ENCODE measurements around the gene TST. TPM values are rescaled to one million over a fixed set of nuclear protein-coding genes. Genes with fewer than 3 reads are reported as not detected.

The TST gene
- total and polyA plus RNA-seq, 3 experiments from 2014 or later: 0.75 to 5.1 (median 3.7) TPM

DNA sequence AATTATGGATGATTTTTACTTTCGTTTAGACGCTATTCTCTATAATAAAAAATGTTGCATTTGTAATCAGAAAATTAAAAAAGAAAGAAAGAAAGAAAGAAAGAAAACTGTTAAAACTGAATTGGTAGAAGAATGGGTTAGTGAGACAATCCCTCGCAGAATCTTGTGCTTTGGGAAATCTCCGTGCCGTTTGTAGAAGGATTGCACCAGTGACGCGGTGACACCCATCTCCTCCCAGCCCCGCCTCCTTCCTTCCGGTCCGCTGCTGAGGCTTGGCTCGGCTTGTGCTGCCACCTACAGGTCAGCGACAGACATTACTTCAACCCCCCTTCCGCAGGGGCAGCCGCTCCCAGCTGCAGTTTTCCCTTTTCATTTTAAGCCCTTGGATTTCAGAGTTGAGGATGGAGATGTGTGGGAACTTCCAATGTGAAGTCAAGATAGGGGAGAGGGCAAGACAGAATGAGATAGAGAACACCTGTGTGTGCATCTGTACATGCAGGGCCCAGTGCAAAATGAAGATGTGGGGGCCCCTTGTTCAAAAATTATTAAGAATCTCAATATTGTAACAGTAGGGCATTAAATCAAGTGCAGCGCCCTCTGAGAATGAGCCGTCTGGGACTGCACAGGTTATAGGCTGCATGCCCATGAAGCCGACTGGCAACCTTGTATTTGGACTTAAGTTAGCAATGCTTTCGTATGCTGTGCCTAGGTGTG, 41.1 kb downstream of the TST start:
- peak overlapping the region; percentile 76 for H3K4me3 ChIP-seq (ENCODE audit: low read length)
- H3K36me3 Mint-ChIP-seq: peaks cover 0 to 3% (median 0%) of the 10 kb centered on the region in 3 donors
- H3K27me3 ChIP-seq (ENCODE audit: insufficient read depth, low read length, poor library complexity, severe bottlenecking): no peaks in the 10 kb centered on the region
- no peaks in the 10 kb centered on the region for H3K9me3 ChIP-seq (ENCODE audit: low read length)
- H3K36me3 ChIP-seq (ENCODE audit: insufficient read depth, low read length): no peaks in the 10 kb centered on the region
- H3K4me1 ChIP-seq (ENCODE audit: insufficient read depth, low read length): peaks cover 11% of the 10 kb centered on the region
- ChIA-PET CTCF (interaction anchor here (0.5 to 3.8 kb wide), 26 partner anchors 8 to 327 kb away, joined by 3 to 22 read pairs (median 4); partner anchors contain the start of gene IFT27), POLR2A (interaction anchor here (0.6 to 1.6 kb wide), 2 partner anchors 43 to 202 kb away, joined by 3 to 9 read pairs; partner anchors contain the start of gene IFT27)
- H3K4me1 Mint-ChIP-seq: peaks cover 8 to 13% (median 11%) of the 10 kb centered on the region in 3 donors
- H3K27ac Mint-ChIP-seq: peak overlapping the region; percentile 90 to 99 (median 94)
- peak; percentile 84 to 92 (median 87) for DNase-seq
- H3K9me3 Mint-ChIP-seq: no peaks in the 10 kb centered on the region
- H3K27me3 Mint-ChIP-seq: peaks cover 5 to 14% of the 10 kb centered on the region in 2 donors
- H3K27ac ChIP-seq (ENCODE audit: low read depth, low read length): peak overlapping the region; percentile 68
- peak overlapping the region; percentile 91 to 99 (median 97) for H3K4me3 Mint-ChIP-seq

DNA sequence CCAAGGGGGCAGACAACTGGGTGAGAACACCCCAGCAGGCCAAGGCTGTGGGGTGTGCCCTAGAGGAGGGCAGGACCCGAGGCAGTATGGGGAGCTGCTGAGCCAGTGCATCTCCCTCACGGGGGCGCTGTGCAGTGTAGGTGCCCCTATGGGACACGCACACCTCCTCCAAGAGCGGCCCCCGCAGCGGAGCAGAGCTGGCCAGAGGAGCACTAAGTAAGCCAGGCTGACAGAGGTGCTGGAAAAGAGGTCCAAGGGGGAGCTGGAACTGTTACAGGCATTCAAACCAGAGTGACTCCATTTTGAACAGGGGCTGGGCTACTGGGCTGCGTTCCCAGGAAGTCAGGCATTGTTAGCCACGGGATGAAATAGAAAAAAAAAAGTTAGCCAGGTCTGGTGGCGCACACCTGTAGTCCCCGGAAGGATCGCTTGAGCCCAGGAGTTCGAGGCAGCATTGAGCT, 41.8 kb downstream of the TST start:
- H3K36me3 ChIP-seq (ENCODE audit: insufficient read depth, low read length): no peaks in the 10 kb centered on the region
- Mint-ChIP-seq H3K27ac (peak overlapping the region; percentile 90 to 99 (median 94)), H3K9me3 (no peaks in the 10 kb centered on the region), H3K36me3 (peaks cover 0 to 3% (median 0%) of the 10 kb centered on the region in 3 donors), H3K4me1 (peaks cover 8 to 13% (median 11%) of the 10 kb centered on the region in 3 donors), H3K4me3 (peak overlapping the region; percentile 91 to 99 (median 97)), H3K27me3 (peaks cover 3 to 10% of the 10 kb centered on the region in 2 donors)
- peaks cover 11% of the 10 kb centered on the region for H3K4me1 ChIP-seq (ENCODE audit: insufficient read depth, low read length)
- peak; percentile 72 to 87 (median 75) for DNase-seq
- POLR2A ChIA-PET: interaction anchor here (0.5 to 1.6 kb wide), 4 partner anchors 12 to 201 kb away, joined by 3 to 9 read pairs (median 5); partner anchors contain the start of gene IFT27
- peak overlapping the region; percentile 68 for H3K27ac ChIP-seq (ENCODE audit: low read depth, low read length)
- no peaks in the 10 kb centered on the region for H3K9me3 ChIP-seq (ENCODE audit: low read length)
- CTCF ChIA-PET: interaction anchor here (0.5 to 3.8 kb wide), 27 partner anchors 8 to 328 kb away, joined by 3 to 22 read pairs (median 4); partner anchors contain the start of gene IFT27
- H3K4me3 ChIP-seq (ENCODE audit: low read length): peak overlapping the region; percentile 76
- H3K27me3 ChIP-seq (ENCODE audit: insufficient read depth, low read length, poor library complexity, severe bottlenecking): no peaks in the 10 kb centered on the region

DNA sequence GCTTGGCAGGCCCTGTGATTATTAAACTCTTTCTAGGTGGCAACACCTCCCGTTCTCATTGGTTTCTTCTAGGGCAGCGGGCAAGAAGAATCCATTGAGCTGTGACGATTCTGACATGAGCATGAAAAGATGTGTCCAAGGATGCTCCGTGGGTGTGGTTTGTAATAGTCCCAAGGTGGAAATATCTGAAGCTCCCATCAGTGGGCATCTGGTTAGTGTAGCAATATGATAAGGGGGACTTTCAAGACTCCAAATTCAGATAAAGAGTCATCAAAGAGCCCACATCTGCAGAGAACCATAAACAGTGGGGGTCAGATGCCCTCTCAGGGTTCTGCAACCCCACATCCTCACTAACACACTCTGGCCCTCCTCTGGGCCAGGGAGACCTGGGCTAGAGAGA, 42.6 kb downstream of the TST start:
- Histone ChIP-seq H3K9me3 (ENCODE audit: low read length) (no peaks in the 10 kb centered on the region), H3K27me3 (ENCODE audit: insufficient read depth, low read length, poor library complexity, severe bottlenecking) (no peaks in the 10 kb centered on the region), H3K4me3 (ENCODE audit: low read length) (no peak overlapping the region), H3K4me1 (ENCODE audit: insufficient read depth, low read length) (peaks cover 11% of the 10 kb centered on the region), H3K27ac (ENCODE audit: low read depth, low read length) (no peak overlapping the region), H3K36me3 (ENCODE audit: insufficient read depth, low read length) (no peaks in the 10 kb centered on the region)
- Mint-ChIP-seq H3K4me1 (peaks cover 8 to 13% (median 11%) of the 10 kb centered on the region in 3 donors), H3K36me3 (peaks cover 0 to 3% (median 0%) of the 10 kb centered on the region in 3 donors), H3K27ac (peak overlapping the region in 3 of 8 donors; percentile 62 to 96 (median 93)), H3K27me3 (peaks cover 3 to 4% of the 10 kb centered on the region in 2 donors), H3K4me3 (peak overlapping the region in 6 of 7 donors; percentile 80 to 99 (median 94)), H3K9me3 (no peaks in the 10 kb centered on the region)
- CTCF ChIA-PET: interaction anchor here (0.7 to 3.8 kb wide), 17 partner anchors 11 to 328 kb away, joined by 3 to 22 read pairs (median 4); partner anchors contain the start of gene IFT27
- POLR2A ChIA-PET: interaction anchor here (0.7 kb wide), 1 partner anchor 146 kb away, joined by 3 read pairs; no protein-coding TSS in a partner anchor
- DNase-seq: no peak

DNA sequence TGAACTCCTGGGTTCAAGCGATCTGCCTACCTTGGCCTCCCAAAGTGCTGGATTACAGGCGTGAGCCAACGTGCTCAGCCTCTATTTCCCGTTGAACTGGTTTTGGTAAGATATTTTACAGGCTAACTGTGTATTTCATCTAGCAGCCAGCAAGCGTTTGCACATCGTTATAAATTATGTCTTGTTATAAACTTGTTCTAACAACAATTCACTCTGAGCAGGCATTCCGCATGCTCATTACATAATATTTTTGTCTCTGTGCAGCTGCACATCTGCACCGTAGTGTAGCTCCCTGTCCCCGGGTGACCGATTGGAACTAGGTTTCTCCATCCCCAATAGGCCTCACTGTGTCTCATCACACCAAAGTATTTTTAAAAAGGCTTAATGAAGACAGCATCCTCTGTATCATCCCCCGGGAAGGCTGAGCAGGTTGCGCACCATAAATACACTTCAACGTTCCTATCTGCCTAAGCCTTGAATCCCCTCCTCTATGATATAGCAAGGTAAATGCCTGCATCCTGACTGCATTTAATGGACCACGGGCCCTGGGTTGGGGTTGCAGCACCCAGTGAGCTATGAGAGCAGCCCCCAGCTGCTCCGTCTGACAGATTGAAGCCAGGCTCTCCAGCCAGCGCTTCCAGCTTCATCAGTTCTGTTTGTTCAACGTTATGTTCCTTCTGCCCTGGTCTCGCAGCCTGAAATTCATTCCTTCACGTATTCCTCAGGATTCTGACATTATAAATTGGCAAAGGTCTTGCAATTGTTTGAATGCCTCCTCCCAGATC, 47.7 kb downstream of the TST start:
- H3K9me3 Mint-ChIP-seq: no peaks in the 10 kb centered on the region
- POLR2A ChIA-PET: no interaction called here
- no peak for DNase-seq
- CTCF ChIA-PET: no interaction called here
- H3K27me3 Mint-ChIP-seq: peaks cover 0 to 3% of the 10 kb centered on the region in 2 donors
- Histone ChIP-seq H3K4me3 (ENCODE audit: low read length) (no peak overlapping the region), H3K27me3 (ENCODE audit: insufficient read depth, low read length, poor library complexity, severe bottlenecking) (no peaks in the 10 kb centered on the region), H3K27ac (ENCODE audit: low read depth, low read length) (no peak overlapping the region), H3K36me3 (ENCODE audit: insufficient read depth, low read length) (no peaks in the 10 kb centered on the region), H3K4me1 (ENCODE audit: insufficient read depth, low read length) (no peaks in the 10 kb centered on the region), H3K9me3 (ENCODE audit: low read length) (no peaks in the 10 kb centered on the region)
- H3K4me1 Mint-ChIP-seq: no peaks in the 10 kb centered on the region
- H3K27ac Mint-ChIP-seq: peak overlapping the region in 1 of 8 donors; percentile 66
- no peaks in the 10 kb centered on the region for H3K36me3 Mint-ChIP-seq
- H3K4me3 Mint-ChIP-seq: no peak overlapping the region

DNA sequence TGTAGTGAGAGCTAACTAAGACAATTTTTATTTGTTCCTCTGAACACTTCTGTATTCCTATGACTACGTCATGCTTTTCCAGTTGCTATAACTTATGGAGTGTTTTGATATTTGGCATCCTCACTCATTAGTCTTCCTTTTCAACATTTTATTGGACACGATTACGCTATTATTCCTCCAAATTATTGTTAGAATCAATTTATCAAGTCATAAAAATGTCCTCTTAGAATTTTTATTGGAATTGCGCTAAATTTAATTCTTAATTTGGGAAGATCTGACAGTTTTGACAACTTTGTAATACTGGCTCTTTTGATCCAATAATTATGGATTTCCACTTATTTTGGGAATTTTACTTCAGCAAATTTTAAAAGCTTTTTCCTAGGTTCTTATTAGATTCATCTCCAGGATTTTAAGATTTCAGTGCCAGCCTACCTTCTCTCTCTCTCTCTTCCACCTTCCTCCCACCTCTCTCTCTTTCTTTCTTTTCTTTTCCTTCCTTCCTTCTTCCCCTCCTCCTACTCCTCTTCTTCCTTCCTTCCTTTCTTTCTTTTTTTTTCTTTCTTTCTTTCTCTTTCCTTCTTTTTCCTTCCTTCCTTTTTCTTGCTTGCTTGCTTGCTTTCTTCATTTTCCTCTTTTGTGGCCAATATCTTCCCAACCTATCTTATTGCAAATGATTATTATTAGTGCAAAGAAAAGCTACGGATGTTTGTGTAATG, 50.8 kb downstream of the TST start:
- no peak overlapping the region for H3K27ac Mint-ChIP-seq
- no peaks in the 10 kb centered on the region for H3K9me3 Mint-ChIP-seq
- Histone ChIP-seq H3K27me3 (ENCODE audit: insufficient read depth, low read length, poor library complexity, severe bottlenecking) (no peaks in the 10 kb centered on the region), H3K36me3 (ENCODE audit: insufficient read depth, low read length) (no peaks in the 10 kb centered on the region), H3K27ac (ENCODE audit: low read depth, low read length) (no peak overlapping the region), H3K4me3 (ENCODE audit: low read length) (no peak overlapping the region), H3K9me3 (ENCODE audit: low read length) (no peaks in the 10 kb centered on the region), H3K4me1 (ENCODE audit: insufficient read depth, low read length) (no peaks in the 10 kb centered on the region)
- CTCF ChIA-PET: interaction anchor here (1.4 kb wide), 2 partner anchors 9 to 112 kb away, joined by 4 to 7 read pairs; no protein-coding TSS in a partner anchor
- H3K36me3 Mint-ChIP-seq: no peaks in the 10 kb centered on the region
- peaks cover 2 to 5% of the 10 kb centered on the region in 2 donors for H3K27me3 Mint-ChIP-seq
- H3K4me3 Mint-ChIP-seq: no peak overlapping the region
- H3K4me1 Mint-ChIP-seq: no peaks in the 10 kb centered on the region
- POLR2A ChIA-PET: no interaction called here
- no peak for DNase-seq

DNA sequence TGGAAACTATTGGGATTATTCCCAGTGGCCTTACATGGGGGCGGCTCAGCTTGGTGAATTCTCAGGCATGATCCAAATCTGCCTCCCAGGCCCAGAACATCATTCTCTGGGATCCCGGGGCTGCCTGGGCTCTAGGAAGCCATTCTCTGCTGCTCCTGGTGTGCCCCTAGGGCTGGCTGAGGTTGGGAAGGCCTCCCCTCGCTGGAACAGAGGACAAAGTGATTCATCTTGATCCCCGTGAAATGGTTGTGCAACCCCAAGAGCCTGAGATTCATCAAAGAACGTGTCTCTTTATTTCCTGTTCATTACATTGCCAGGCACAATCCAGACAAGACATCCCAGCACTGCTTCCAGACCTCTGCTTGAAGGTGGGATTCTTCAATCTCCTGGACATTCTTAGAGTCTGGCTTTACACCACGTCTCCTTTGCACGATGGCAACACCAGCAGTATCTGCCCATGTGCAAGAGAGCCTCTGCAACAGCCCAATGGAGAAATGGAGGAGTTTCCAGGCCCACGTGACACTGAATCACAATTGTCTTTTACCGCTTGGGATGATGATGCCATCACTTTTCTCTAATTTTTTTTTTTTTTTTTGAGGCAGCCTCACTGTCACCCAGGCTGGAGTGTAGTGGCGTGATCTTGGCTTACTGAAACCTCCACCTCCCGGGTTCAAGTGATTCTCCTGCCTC, 52.3 kb downstream of the TST start:
- H3K27ac Mint-ChIP-seq: peak overlapping the region in 1 of 8 donors; percentile 3
- Histone ChIP-seq H3K4me1 (ENCODE audit: insufficient read depth, low read length) (no peaks in the 10 kb centered on the region), H3K4me3 (ENCODE audit: low read length) (no peak overlapping the region), H3K9me3 (ENCODE audit: low read length) (no peaks in the 10 kb centered on the region), H3K27me3 (ENCODE audit: insufficient read depth, low read length, poor library complexity, severe bottlenecking) (no peaks in the 10 kb centered on the region), H3K27ac (ENCODE audit: low read depth, low read length) (no peak overlapping the region), H3K36me3 (ENCODE audit: insufficient read depth, low read length) (no peaks in the 10 kb centered on the region)
- H3K4me3 Mint-ChIP-seq: no peak overlapping the region
- no peaks in the 10 kb centered on the region for H3K4me1 Mint-ChIP-seq
- peaks cover 7 to 11% of the 10 kb centered on the region in 2 donors for H3K27me3 Mint-ChIP-seq
- POLR2A ChIA-PET: no interaction called here
- CTCF ChIA-PET: interaction anchor here (0.6 to 3.5 kb wide), 3 partner anchors 10 to 458 kb away, joined by 3 to 22 read pairs (median 4); no protein-coding TSS in a partner anchor
- H3K36me3 Mint-ChIP-seq: no peaks in the 10 kb centered on the region
- no peak for DNase-seq
- no peaks in the 10 kb centered on the region for H3K9me3 Mint-ChIP-seq

DNA sequence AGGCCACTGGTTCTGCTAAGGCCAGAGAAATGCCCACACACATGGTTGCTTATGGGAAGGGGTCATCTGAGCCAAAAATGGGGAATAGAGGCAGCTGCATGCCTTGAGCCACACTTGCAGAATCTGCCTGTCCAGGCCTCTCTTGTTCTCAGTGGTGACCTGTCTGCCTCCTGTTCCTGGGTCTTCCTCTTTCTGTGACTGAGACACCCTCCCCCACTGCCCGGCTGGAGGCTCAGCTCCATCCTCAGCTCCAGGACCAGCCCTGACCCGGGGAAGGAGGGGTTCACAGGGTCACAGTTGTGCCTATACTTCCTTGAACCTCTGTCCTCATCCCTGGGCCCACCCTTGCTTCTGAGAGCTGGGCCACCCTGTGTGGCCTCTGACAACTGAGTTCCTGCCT, 53.6 kb downstream of the TST start:
- Mint-ChIP-seq H3K4me3 (no peak overlapping the region), H3K27me3 (peaks cover 12 to 23% of the 10 kb centered on the region in 2 donors), H3K4me1 (no peaks in the 10 kb centered on the region), H3K9me3 (no peaks in the 10 kb centered on the region), H3K36me3 (no peaks in the 10 kb centered on the region), H3K27ac (no peak overlapping the region)
- ChIA-PET POLR2A (no interaction called here), CTCF (interaction anchor here (1.0 to 3.5 kb wide), 2 partner anchors 11 to 19 kb away, joined by 3 to 22 read pairs; no protein-coding TSS in a partner anchor)
- no peaks in the 10 kb centered on the region for H3K4me1 ChIP-seq (ENCODE audit: insufficient read depth, low read length)
- no peak overlapping the region for H3K4me3 ChIP-seq (ENCODE audit: low read length)
- H3K36me3 ChIP-seq (ENCODE audit: insufficient read depth, low read length): no peaks in the 10 kb centered on the region
- H3K9me3 ChIP-seq (ENCODE audit: low read length): no peaks in the 10 kb centered on the region
- H3K27me3 ChIP-seq (ENCODE audit: insufficient read depth, low read length, poor library complexity, severe bottlenecking): no peaks in the 10 kb centered on the region
- no peak for DNase-seq
- no peak overlapping the region for H3K27ac ChIP-seq (ENCODE audit: low read depth, low read length)

Data from CD8-positive, alpha-beta memory T cell (primary cell).